Measurements from ENCODE around the gene RPH3AL. TPM values are rescaled to one million over a fixed set of nuclear protein-coding genes. Genes with fewer than 3 reads are reported as not detected.
"Not testable (repeated sequence)": the region's sequence is repeated elsewhere in the genome, so short reads cannot be mapped to it uniquely, and the experiment has no call there.

Gene RPH3AL
- total and polyA plus RNA-seq, 2 experiments from 2014 or later = 13.8 to 39.0 TPM

- Histone ChIP-seq H3K27ac (no peak overlapping the region), H3K9me3 (ENCODE audit: low read depth) (no peaks in the 10 kb centered on the region), H3K27me3 (no peaks in the 10 kb centered on the region), H3K4me1 (ENCODE audit: low read depth) (no peaks in the 10 kb centered on the region), H3K4me3 (no peak overlapping the region), H3K36me3 (no peaks in the 10 kb centered on the region)
- DNase-seq (ENCODE audit: low read depth in 1 of 2, low spot score in 1 of 2) = peak in 1 of 2 donors; percentile 13
- TF ChIP-seq CTCF (IDR thresholded peaks at IDR 0.05; ENCODE audit: low read depth, low read length) = no peak
Measured at GRCh38 chr17:279331-279730, 73.3 kb downstream of the RPH3AL start.

- H3K36me3 ChIP-seq = no peaks in the 10 kb centered on the region
- no peak for TF ChIP-seq CTCF (IDR thresholded peaks at IDR 0.05; ENCODE audit: low read depth, low read length)
- DNase-seq (ENCODE audit: low read depth in 1 of 2, low spot score in 1 of 2) = no peak
Measured at GRCh38 chr17:278676-279059, 73.9 kb downstream of the RPH3AL start.

GRCh38 chr17:278055-278675, 74.4 kb downstream of the RPH3AL start:
- TF ChIP-seq CTCF (IDR thresholded peaks at IDR 0.05; ENCODE audit: low read depth, low read length) = no peak
- no peak for DNase-seq (ENCODE audit: low read depth in 1 of 2, low spot score in 1 of 2)

More at GRCh38 chr17:278676-279059, 73.9 kb downstream of the RPH3AL start:
- Histone ChIP-seq H3K4me3 (no peak overlapping the region), H3K4me1 (ENCODE audit: low read depth) (no peaks in the 10 kb centered on the region), H3K27me3 (no peaks in the 10 kb centered on the region), H3K9me3 (ENCODE audit: low read depth) (no peaks in the 10 kb centered on the region), H3K27ac (no peak overlapping the region)

GRCh38 chr17:274902-275301, 77.7 kb downstream of the RPH3AL start:
- DNase-seq (ENCODE audit: low read depth in 1 of 2, low spot score in 1 of 2) = no peak
- H3K27ac ChIP-seq = no peak overlapping the region
- H3K36me3 ChIP-seq = no peaks in the 10 kb centered on the region
- H3K27me3 ChIP-seq = no peaks in the 10 kb centered on the region
- no peak overlapping the region for H3K4me3 ChIP-seq
- TF ChIP-seq CTCF (IDR thresholded peaks at IDR 0.05; ENCODE audit: low read depth, low read length) = no peak
- no peaks in the 10 kb centered on the region for H3K9me3 ChIP-seq (ENCODE audit: low read depth)
- no peaks in the 10 kb centered on the region for H3K4me1 ChIP-seq (ENCODE audit: low read depth)

More at GRCh38 chr17:278055-278675, 74.4 kb downstream of the RPH3AL start:
- Histone ChIP-seq H3K4me3 (no peak overlapping the region), H3K9me3 (ENCODE audit: low read depth) (no peaks in the 10 kb centered on the region), H3K36me3 (no peaks in the 10 kb centered on the region), H3K4me1 (ENCODE audit: low read depth) (no peaks in the 10 kb centered on the region), H3K27ac (no peak overlapping the region), H3K27me3 (no peaks in the 10 kb centered on the region)

- Histone ChIP-seq H3K27ac (no peak overlapping the region), H3K9me3 (ENCODE audit: low read depth) (no peaks in the 10 kb centered on the region), H3K4me1 (ENCODE audit: low read depth) (no peaks in the 10 kb centered on the region), H3K36me3 (no peaks in the 10 kb centered on the region), H3K27me3 (no peaks in the 10 kb centered on the region), H3K4me3 (no peak overlapping the region)
- DNase-seq (ENCODE audit: low read depth in 1 of 2, low spot score in 1 of 2) = no peak
- TF ChIP-seq CTCF (IDR thresholded peaks at IDR 0.05; ENCODE audit: low read depth, low read length) = no peak
Measured at GRCh38 chr17:273981-274832, 78.4 kb downstream of the RPH3AL start.

GRCh38 chr17:272856-273255, 79.8 kb downstream of the RPH3AL start:
- not testable (repeated sequence) for H3K27me3 ChIP-seq; DNase-seq (ENCODE audit: low read depth in 1 of 2, low spot score in 1 of 2); H3K36me3 ChIP-seq; H3K9me3 ChIP-seq (ENCODE audit: low read depth); H3K27ac ChIP-seq; H3K4me1 ChIP-seq (ENCODE audit: low read depth); H3K4me3 ChIP-seq

GRCh38 chr17:271928-272623, 80.5 kb downstream of the RPH3AL start:
- not testable (repeated sequence) for H3K4me1 ChIP-seq (ENCODE audit: low read depth); H3K4me3 ChIP-seq; DNase-seq (ENCODE audit: low read depth in 1 of 2, low spot score in 1 of 2); H3K36me3 ChIP-seq; H3K27ac ChIP-seq; H3K9me3 ChIP-seq (ENCODE audit: low read depth); H3K27me3 ChIP-seq
